Brain microvascular endothelial cell (primary cell): Measurements from ENCODE around the gene FADS2.
A peak's percentile ranks its signal among the peaks of the same experiment; 100 is the strongest.

Source experiments
- DNase-seq: peaks from one replicate; pipeline ENCODE4 v3.0.0-alpha.2; 2020
- H3K27ac ChIP-seq: fragments of 250-450 bp; sonication (Bioruptor Pico); 2 replicates; pipeline ENCODE4 v1.5.1; 2020; ENCODE audit warnings: mild to moderate bottlenecking, moderate library complexity
- H3K27me3 ChIP-seq: fragments of 250-450 bp; sonication (Bioruptor Pico); replicated peaks from 2 replicates; pipeline ENCODE4 v1.5.1; 2020; ENCODE audit warnings: mild to moderate bottlenecking
- H3K36me3 ChIP-seq: fragments of 250-450 bp; sonication (Bioruptor Pico); replicated peaks from 2 replicates; pipeline ENCODE4 v1.5.1; 2020; ENCODE audit warnings: mild to moderate bottlenecking
- H3K4me3 ChIP-seq: 2 replicates; pipeline ENCODE4 v1.5.1; 2011; ENCODE audit warnings: low read depth, mild to moderate bottlenecking, control low read depth, low read length, moderate library complexity
- in situ Hi-C: cut with HindIII; loops from 2 replicates; pipeline ENCODE4 v1.10.0; 2017; ENCODE audit warnings: low sequenced_read_pairs, low pct_ligation_motif_present
- TF ChIP-seq, protein P1 (sequence below): IDR thresholded peaks from 2 replicates; pipeline ENCODE4 v1.5.1; 2011; ENCODE audit warnings: low read depth, mild to moderate bottlenecking, moderate library complexity, low read length, control low read depth, inconsistent platforms; ENCODE audit errors: missing control alignments

Gene FADS2

DNA sequence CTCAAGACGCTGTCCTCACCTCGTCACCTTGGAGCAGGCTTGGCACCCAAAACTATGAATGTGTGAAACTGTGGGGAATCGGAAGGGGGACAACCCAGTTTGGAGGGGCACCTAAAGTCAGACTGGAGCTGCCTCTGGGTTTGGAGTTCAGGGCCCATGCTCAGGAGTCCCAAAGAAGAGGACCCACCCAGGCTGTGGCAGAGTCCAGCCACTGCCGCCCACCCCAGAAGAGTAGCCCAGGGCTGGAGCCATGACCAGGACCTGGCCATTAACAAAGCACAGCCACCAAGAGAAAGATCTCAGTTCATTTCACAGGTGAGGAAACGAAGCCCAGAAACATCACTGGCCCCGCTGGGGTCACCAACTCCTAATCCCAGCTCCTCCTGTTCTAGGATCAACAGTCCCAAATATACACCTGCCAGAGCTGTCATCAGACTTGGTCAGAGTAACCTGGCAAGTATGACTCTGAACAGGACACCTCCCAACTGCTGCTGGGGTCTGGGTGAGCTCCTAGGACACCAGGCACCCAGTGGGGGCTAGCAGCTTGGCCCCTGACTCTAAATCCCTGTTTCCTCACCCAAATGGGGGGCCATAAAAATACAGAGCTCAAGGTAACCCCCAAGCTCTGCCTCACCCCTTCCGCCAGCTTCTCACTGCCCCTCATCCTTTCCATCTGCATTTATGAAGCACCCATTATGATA, 86.5 kb downstream of the FADS2 start:
- Histone ChIP-seq H3K27ac (no peak overlapping the region), H3K4me3 (no peak overlapping the region), H3K36me3 (no peaks in the 10 kb centered on the region), H3K27me3 (peaks cover 20% of the 10 kb centered on the region)
- in situ Hi-C loops: loop anchor here (25.0 kb wide), 1 partner anchor 198 kb away; the partner anchor contains the start of gene INCENP
- DNase-seq: no peak
- TF ChIP-seq, protein P1, sequence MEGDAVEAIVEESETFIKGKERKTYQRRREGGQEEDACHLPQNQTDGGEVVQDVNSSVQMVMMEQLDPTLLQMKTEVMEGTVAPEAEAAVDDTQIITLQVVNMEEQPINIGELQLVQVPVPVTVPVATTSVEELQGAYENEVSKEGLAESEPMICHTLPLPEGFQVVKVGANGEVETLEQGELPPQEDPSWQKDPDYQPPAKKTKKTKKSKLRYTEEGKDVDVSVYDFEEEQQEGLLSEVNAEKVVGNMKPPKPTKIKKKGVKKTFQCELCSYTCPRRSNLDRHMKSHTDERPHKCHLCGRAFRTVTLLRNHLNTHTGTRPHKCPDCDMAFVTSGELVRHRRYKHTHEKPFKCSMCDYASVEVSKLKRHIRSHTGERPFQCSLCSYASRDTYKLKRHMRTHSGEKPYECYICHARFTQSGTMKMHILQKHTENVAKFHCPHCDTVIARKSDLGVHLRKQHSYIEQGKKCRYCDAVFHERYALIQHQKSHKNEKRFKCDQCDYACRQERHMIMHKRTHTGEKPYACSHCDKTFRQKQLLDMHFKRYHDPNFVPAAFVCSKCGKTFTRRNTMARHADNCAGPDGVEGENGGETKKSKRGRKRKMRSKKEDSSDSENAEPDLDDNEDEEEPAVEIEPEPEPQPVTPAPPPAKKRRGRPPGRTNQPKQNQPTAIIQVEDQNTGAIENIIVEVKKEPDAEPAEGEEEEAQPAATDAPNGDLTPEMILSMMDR: no peak

- H3K36me3 ChIP-seq: no peaks in the 10 kb centered on the region
- peak overlapping the region; percentile 43 for H3K4me3 ChIP-seq
- H3K27me3 ChIP-seq: peaks cover 21% of the 10 kb centered on the region
- in situ Hi-C loops: loop anchor here (25.0 kb wide), 1 partner anchor 195 kb away; the partner anchor contains the start of gene INCENP
- no peak for DNase-seq
- no peak overlapping the region for H3K27ac ChIP-seq
- TF ChIP-seq, protein P1: no peak
Observed at GRCh38 chr11:61916737-61917333, 88.7 kb downstream of the FADS2 start.
